GM18502 (cell line): Measurements from ENCODE around the gene ZBTB24.
"Not testable (repeated sequence)": the region's sequence is repeated elsewhere in the genome, so short reads cannot be mapped to it uniquely, and the experiment has no call there.

Experiments
- ATAC-seq: cut with Tn5 transposase; IDR thresholded peaks from one replicate; pipeline ENCODE4 v1.9.1; 2021; ENCODE audit warnings: mild to moderate bottlenecking; ENCODE audit not compliant: unreplicated experiment, poor library complexity

ZBTB24 gene

GRCh38 chr6:109482905-109483734 is at the start of gene ZBTB24:
ZBTB24 (minus strand) TSS chr6:109483219; CDS start chr6:109482026, 1,193 bp downstream.
- ATAC-seq, result peak; percentile 88

GRCh38 chr6:109531446-109531845 is 48.4 kb upstream of the ZBTB24 start:
- ATAC-seq, result no peak

GRCh38 chr6:109527989-109528388 is 45.0 kb upstream of the ZBTB24 start:
- ATAC-seq, result no peak

- ATAC-seq, result peak; percentile 61
Observed at GRCh38 chr6:109526905-109527628, 44.0 kb upstream of the ZBTB24 start.

GRCh38 chr6:109524129-109524528 is 41.1 kb upstream of the ZBTB24 start:
- no peak for ATAC-seq

GRCh38 chr6:109523478-109523877 is 40.5 kb upstream of the ZBTB24 start:
- no peak for ATAC-seq

- ATAC-seq, result no peak
Observed at GRCh38 chr6:109521080-109521479, 38.1 kb upstream of the ZBTB24 start.

GRCh38 chr6:109519647-109520046 is 36.6 kb upstream of the ZBTB24 start:
- not testable (repeated sequence) for ATAC-seq

GRCh38 chr6:109516929-109517328 is 33.9 kb upstream of the ZBTB24 start:
- ATAC-seq, result no peak

GRCh38 chr6:109515781-109516409 is 32.9 kb upstream of the ZBTB24 start:
- no peak for ATAC-seq

GRCh38 chr6:109514946-109515345 is 31.9 kb upstream of the ZBTB24 start:
- ATAC-seq, result no peak

GRCh38 chr6:109513571-109514071 is 30.6 kb upstream of the ZBTB24 start:
- ATAC-seq, result no peak

GRCh38 chr6:109512271-109512817 is 29.3 kb upstream of the ZBTB24 start:
- ATAC-seq, result no peak

GRCh38 chr6:109511832-109512231 is 28.8 kb upstream of the ZBTB24 start:
- no peak for ATAC-seq

GRCh38 chr6:109510358-109510757 is 27.3 kb upstream of the ZBTB24 start:
- ATAC-seq, result no peak

GRCh38 chr6:109508166-109508860 is 25.3 kb upstream of the ZBTB24 start:
- no peak for ATAC-seq

GRCh38 chr6:109507490-109508072 is 24.6 kb upstream of the ZBTB24 start:
- no peak for ATAC-seq

GRCh38 chr6:109506841-109507240 is 23.8 kb upstream of the ZBTB24 start:
- ATAC-seq, result no peak

GRCh38 chr6:109506314-109506713 is 23.3 kb upstream of the ZBTB24 start:
- ATAC-seq, result no peak
